SJCRH30 (cell line): ENCODE measurements around the gene DNAJC25. TPM values are rescaled to one million over a fixed set of nuclear protein-coding genes. Genes with fewer than 3 reads are reported as not detected.
"Not testable (repeated sequence)": the region's sequence is repeated elsewhere in the genome, so short reads cannot be mapped to it uniquely, and the experiment has no call there.

Experiments used
- DNase-seq, 2 experiments: peaks; one replicate each; pipeline ENCODE4 v3.0.0-alpha.2; 2015 to 2020
- H3K27ac ChIP-seq: fragments of 250-450 bp; sonication (Bioruptor Pico); 2 replicates; pipeline ENCODE4 v1.5.1; 2020; ENCODE audit warnings: mild to moderate bottlenecking, moderate library complexity
- H3K27me3 ChIP-seq: fragments of 250-450 bp; sonication (Bioruptor Pico); 2 replicates; pipeline ENCODE4 v1.5.1; 2020; ENCODE audit warnings: mild to moderate bottlenecking, moderate library complexity
- H3K36me3 ChIP-seq: fragments of 250-450 bp; sonication (Bioruptor Pico); 2 replicates; pipeline ENCODE4 v1.5.1; 2020; ENCODE audit warnings: mild to moderate bottlenecking, moderate library complexity
- H3K4me1 ChIP-seq: fragments of 250-450 bp; sonication (Bioruptor Pico); 2 replicates; pipeline ENCODE4 v1.5.1; 2020; ENCODE audit warnings: mild to moderate bottlenecking, moderate library complexity
- H3K4me3 ChIP-seq: fragments of 250-450 bp; sonication (Bioruptor Pico); 2 replicates; pipeline ENCODE4 v1.5.1; 2020; ENCODE audit warnings: mild to moderate bottlenecking, moderate library complexity
- H3K9me3 ChIP-seq: fragments of 250-450 bp; sonication (Bioruptor Pico); replicated peaks from 2 replicates; pipeline ENCODE4 v1.5.1; 2020; ENCODE audit warnings: mild to moderate bottlenecking, moderate library complexity
- total RNA-seq: library from RNA; depleted of rRNA; stranded (reverse); fragments of >200 nt; shearing (Covaris generic); gene quantifications from 2 replicates; pipeline ENCODE4 v1.2.3, GENCODE V29; 2014

Gene DNAJC25
- total RNA-seq, 1 experiment from 2014 or later: 14.2 TPM

GRCh38 chr9:111610845-111611244, 20.3 kb upstream of the DNAJC25 start:
- Histone ChIP-seq H3K27me3 (no peaks in the 10 kb centered on the region), H3K27ac (no peak overlapping the region), H3K4me3 (no peak overlapping the region), H3K36me3 (no peaks in the 10 kb centered on the region), H3K9me3 (no peaks in the 10 kb centered on the region), H3K4me1 (peaks cover 23% of the 10 kb centered on the region)
- no peak for DNase-seq

DNA sequence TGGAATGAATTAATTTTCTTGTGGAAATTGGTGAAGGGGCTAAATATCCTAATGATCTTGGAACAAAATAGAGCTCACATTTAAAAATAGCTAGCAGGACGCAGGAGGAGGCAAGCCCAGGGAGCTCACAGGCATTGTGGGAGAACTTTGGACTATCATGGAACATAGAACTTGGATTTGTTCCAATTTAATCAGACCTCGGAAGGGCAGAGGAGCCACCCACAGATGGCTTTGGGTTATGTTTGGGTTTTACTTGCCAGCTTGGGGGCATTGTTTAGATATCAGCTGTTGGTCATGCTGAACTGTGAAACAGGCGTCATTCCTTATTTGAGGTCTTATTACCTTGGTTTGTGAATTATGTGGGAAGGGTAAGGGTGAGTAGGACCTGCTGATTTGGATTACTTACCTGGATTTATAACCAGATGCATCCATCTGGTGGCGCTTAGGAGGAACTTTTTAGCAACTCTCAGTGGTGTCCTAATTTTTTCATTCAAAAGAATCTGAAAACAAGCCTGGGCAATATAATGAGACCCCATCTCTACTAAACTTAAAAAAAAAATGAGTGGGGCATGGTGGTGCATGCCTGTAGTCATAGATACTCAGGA, 17.6 kb upstream of the DNAJC25 start:
- Histone ChIP-seq H3K27me3 (no peaks in the 10 kb centered on the region), H3K27ac (no peak overlapping the region), H3K9me3 (0 out of 2 replicates have a peak, but pooled peaks cover 2% of the 10 kb centered on the region), H3K36me3 (no peaks in the 10 kb centered on the region), H3K4me1 (peaks cover 30% of the 10 kb centered on the region), H3K4me3 (no peak overlapping the region)
- peak; percentile 64 to 80 for DNase-seq

- Histone ChIP-seq H3K27me3 (no peaks in the 10 kb centered on the region), H3K9me3 (0 out of 2 replicates have a peak, but pooled peaks cover 2% of the 10 kb centered on the region), H3K4me3 (no peak overlapping the region), H3K36me3 (no peaks in the 10 kb centered on the region), H3K27ac (peak overlapping the region; percentile 5; the same call in 1 of the 2 replicates), H3K4me1 (peaks cover 30% of the 10 kb centered on the region)
- DNase-seq: peak; percentile 44 to 48
Observed at GRCh38 chr9:111615928-111616327, 15.2 kb upstream of the DNAJC25 start.

DNA sequence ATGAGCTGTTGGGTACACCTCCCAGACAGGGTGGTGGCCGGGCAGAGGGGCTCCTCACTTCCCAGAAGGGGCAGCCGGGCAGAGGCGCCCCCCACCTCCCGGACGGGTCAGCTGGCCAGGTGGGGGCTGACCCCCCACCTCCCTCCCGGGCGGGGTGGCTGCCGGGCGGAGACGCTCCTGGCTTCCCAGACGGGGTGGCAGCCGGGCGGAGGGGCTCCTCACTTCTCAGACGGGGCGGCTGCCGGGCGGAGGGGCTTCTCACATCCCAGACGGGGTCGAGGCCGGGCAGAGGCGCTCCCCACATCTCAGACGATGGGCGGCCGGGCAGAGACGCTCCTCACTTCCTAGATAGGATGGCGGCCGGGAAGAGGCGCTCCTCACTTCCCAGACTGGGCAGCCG, 13.8 kb upstream of the DNAJC25 start:
- H3K36me3 ChIP-seq, H3K27ac ChIP-seq, H3K4me3 ChIP-seq, H3K27me3 ChIP-seq, DNase-seq, H3K9me3 ChIP-seq: not testable (repeated sequence)
- peaks cover 30% of the 10 kb centered on the region for H3K4me1 ChIP-seq

DNA sequence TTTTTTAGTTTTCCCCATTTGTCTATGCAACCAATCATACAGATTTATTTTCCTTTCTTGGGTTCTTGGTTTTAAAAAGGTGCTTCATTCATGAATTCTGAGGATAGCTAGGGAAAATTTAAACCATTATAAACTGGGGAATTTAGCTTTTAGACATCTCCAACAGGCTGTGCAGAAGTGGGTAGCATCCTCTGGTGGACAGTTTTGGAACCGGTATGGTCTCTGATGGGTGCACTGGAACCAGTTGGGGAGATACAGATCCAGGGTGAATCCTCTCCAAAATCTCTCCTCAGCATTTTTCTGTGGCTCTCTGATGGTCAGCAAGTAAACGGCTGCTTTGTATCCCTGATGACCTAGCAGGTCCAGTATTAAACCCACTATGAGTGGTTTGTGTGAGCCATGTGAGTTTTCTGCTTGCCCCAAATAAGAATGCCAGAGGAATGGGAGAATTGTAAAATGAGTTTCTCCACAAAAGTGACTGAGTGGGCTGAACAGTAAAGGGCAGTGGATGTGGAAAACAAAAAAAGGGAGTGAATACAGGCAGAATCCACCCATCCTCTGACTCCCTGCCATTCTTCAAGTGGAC, 9.1 kb upstream of the DNAJC25 start:
- Histone ChIP-seq H3K9me3 (no peaks in the 10 kb centered on the region), H3K4me1 (no peaks in the 10 kb centered on the region), H3K27me3 (no peaks in the 10 kb centered on the region), H3K4me3 (no peak overlapping the region), H3K36me3 (no peaks in the 10 kb centered on the region), H3K27ac (no peak overlapping the region)
- DNase-seq: peak; percentile 37 to 61

- no peaks in the 10 kb centered on the region for H3K4me1 ChIP-seq
- H3K4me3 ChIP-seq: no peak overlapping the region
- H3K36me3 ChIP-seq: no peaks in the 10 kb centered on the region
- DNase-seq: no peak
- H3K27ac ChIP-seq: no peak overlapping the region
- H3K27me3 ChIP-seq: no peaks in the 10 kb centered on the region
- H3K9me3 ChIP-seq: no peaks in the 10 kb centered on the region
Observed at GRCh38 chr9:111622626-111623025, 8.5 kb upstream of the DNAJC25 start.

DNA sequence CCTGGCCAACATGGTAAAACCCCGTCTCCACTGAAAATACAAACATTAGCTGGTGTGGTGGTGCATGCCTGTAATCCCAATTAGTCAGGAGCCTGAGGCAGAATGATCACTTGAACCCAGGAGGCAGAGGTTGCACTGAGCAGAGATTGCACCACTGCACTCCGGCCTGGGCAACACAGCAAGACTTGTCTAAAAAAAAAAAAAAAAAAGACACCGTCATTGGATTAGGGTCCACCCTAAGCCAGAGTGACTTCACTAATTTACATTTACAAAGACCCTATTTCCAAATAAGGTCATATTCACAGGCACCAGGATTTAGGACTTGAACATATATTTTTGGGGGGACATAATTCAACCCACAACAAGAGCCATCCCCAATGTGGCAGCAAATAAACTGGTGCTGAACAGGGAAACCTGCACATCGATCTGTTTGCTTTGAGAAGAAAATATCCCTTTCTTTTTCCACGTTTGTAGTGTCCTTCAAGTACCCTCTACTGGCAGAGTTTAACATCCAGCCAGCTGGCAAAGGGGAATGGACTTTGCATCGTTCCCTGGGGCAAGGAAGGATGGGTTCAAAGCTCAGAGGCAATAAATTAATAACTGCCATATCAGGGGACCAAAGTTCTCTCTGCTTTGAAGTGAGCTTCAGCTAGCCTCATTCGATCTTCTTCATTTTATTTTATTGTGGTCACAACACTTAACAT, 3.7 kb upstream of the DNAJC25 start:
- H3K27me3 ChIP-seq: no peaks in the 10 kb centered on the region
- no peaks in the 10 kb centered on the region for H3K4me1 ChIP-seq
- no peaks in the 10 kb centered on the region for H3K9me3 ChIP-seq
- H3K27ac ChIP-seq: no peak overlapping the region
- H3K4me3 ChIP-seq: no peak overlapping the region
- H3K36me3 ChIP-seq: no peaks in the 10 kb centered on the region
- DNase-seq: no peak

DNA sequence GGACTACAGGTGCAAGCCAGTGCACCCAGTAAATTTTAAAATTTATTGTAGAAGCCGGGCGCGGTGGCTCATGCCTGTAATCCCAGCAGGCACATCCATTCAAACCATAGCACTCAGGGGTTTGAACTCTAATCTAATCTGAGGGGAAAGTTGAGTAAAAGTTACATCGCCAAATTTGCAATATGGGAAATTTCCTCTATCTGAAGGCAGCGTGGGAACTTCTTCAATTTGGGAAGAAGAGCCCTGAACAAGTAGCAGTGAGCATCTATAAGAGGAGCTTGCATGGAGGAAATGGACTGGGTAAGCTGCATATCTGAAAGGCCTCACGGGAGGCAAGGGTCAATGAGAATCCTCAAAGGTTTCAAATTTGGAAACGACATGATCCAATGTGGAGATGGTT, 2.7 kb upstream of the DNAJC25 start:
- no peak overlapping the region for H3K4me3 ChIP-seq
- no peaks in the 10 kb centered on the region for H3K4me1 ChIP-seq
- no peak for DNase-seq
- no peaks in the 10 kb centered on the region for H3K9me3 ChIP-seq
- no peaks in the 10 kb centered on the region for H3K27me3 ChIP-seq
- H3K27ac ChIP-seq: no peak overlapping the region
- no peaks in the 10 kb centered on the region for H3K36me3 ChIP-seq

- no peak overlapping the region for H3K27ac ChIP-seq
- H3K36me3 ChIP-seq: no peaks in the 10 kb centered on the region
- H3K9me3 ChIP-seq: no peaks in the 10 kb centered on the region
- H3K4me3 ChIP-seq: peak overlapping the region; percentile 77
- DNase-seq: no peak
- H3K27me3 ChIP-seq: no peaks in the 10 kb centered on the region
- no peaks in the 10 kb centered on the region for H3K4me1 ChIP-seq
Observed at GRCh38 chr9:111630182-111630963, 761 bp upstream of the DNAJC25 start.

DNA sequence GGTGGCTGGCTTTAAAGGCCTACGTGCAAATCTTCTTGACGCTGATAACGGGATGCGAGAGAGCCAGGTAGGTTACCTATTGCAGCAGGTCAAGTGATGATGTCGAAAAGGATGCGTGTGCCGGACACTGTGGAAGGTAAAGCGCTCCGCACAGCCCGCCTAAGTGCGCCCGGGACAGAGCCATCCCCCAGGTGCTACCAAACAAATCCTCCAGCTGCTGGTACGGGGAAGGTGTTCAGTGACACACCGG, 245 bp upstream of the DNAJC25 start:
- H3K9me3 ChIP-seq: no peaks in the 10 kb centered on the region
- H3K27me3 ChIP-seq: no peaks in the 10 kb centered on the region
- peak overlapping the region; percentile 77 for H3K4me3 ChIP-seq
- no peaks in the 10 kb centered on the region for H3K4me1 ChIP-seq
- H3K27ac ChIP-seq: no peak overlapping the region
- no peak for DNase-seq
- no peaks in the 10 kb centered on the region for H3K36me3 ChIP-seq

DNA sequence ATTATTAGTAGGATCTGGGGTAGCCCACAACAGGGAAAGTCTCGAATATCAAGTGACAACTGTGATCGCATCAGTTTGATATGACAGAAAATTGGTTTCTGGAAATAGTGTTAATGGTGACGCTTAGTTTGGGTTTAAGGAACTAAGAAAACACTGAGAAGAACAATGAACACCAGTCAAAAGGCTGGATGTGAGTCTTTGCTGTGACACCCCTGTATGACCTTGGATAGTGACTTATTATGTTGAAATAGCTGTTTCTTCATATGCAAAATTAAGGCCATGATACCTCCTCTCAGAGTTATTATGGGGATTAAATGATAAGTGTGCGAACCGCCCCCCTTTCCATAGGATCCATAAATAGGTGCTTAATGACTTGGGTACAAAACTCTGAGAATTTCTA, 926 bp downstream of the DNAJC25 start:
- no peaks in the 10 kb centered on the region for H3K9me3 ChIP-seq
- peak overlapping the region; percentile 53 for H3K27ac ChIP-seq
- H3K4me3 ChIP-seq: peak overlapping the region; percentile 77
- H3K36me3 ChIP-seq: peaks cover 4% of the 10 kb centered on the region; the same call in 1 of the 2 replicates
- no peaks in the 10 kb centered on the region for H3K27me3 ChIP-seq
- no peak for DNase-seq
- H3K4me1 ChIP-seq: no peaks in the 10 kb centered on the region

DNA sequence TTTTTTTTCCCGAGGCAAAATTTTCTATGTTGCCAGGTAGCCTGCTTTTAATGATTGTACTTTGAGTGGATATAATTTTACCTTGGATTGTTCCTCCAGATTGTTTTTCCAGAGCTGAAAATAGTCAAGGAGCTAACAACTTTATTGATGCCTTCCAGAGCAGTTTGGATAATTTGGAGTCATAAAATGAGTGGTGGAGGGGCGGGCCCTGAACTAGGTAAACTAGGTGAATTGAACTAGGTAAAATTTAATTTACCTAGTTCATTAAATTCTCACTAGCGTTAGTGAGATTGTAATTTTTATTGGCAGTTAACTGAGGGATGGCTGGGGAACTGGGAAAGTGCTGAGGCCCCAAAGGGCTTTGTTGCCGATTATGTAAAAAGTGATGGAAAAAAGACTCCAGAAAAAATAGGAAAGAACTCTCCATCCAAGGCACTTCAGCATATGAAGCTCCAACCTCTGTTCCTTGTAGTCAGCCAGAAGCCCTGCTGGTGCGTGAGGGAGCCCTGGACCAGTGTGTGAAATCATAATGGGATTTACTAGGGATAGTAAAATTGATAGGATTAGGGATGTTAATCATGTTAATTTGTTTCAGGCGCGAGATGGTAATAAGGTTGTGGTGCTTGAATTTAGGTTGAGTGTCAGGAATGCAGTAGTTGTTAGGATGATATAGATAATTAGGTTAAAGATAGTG, 1.7 kb downstream of the DNAJC25 start:
- no peak for DNase-seq
- peak overlapping the region; percentile 77 for H3K4me3 ChIP-seq
- no peak overlapping the region for H3K27ac ChIP-seq
- no peaks in the 10 kb centered on the region for H3K27me3 ChIP-seq
- H3K9me3 ChIP-seq: no peaks in the 10 kb centered on the region
- H3K4me1 ChIP-seq: no peaks in the 10 kb centered on the region
- H3K36me3 ChIP-seq: peaks cover 4% of the 10 kb centered on the region; the same call in 1 of the 2 replicates

DNA sequence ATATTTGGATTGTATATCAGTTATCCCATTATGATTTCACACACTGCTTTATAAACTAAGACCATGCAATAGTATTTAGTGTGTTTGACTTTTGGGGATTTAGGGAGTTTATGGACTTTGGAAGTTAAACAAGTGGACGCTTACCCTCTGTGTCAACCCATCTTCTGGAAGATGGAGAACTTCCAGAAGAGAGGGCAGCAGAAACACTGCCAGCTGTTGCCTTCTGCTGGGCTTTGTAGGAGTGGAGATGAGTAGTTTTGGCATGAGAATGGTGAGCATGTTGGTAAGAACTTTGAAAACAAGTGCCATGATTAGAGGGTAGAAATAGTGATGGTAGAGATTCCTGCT, 2.2 kb downstream of the DNAJC25 start:
- DNase-seq: no peak
- Histone ChIP-seq H3K27ac (no peak overlapping the region), H3K4me3 (no peak overlapping the region)

DNA sequence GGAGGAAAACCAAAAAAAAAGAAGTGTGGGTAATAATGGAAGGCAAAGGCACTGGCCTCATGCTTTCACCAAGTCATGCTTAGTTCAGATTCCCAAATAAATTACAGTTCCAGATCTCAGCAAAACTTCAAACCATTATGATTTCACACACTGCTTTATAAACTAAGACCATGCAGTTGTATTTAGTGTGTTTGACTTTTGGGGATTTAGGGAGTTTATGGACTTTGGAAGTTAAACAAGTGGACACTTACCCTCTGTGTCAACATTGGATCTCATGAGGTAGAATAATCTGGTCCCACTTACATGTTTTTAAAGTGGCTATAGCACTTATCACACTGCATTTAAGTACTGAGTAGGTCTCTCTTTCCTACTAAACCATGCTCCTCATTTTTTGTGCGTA, 3.7 kb downstream of the DNAJC25 start:
- no peak for DNase-seq
- H3K4me3 ChIP-seq: no peak overlapping the region
- H3K9me3 ChIP-seq: no peaks in the 10 kb centered on the region
- no peaks in the 10 kb centered on the region for H3K4me1 ChIP-seq
- H3K36me3 ChIP-seq: peaks cover 15% of the 10 kb centered on the region; the same call in 1 of the 2 replicates
- H3K27ac ChIP-seq: no peak overlapping the region
- H3K27me3 ChIP-seq: no peaks in the 10 kb centered on the region

More for the DNA sequence above, 2.2 kb downstream of the DNAJC25 start:
- H3K9me3 ChIP-seq: no peaks in the 10 kb centered on the region
- H3K27me3 ChIP-seq: no peaks in the 10 kb centered on the region
- H3K4me1 ChIP-seq: no peaks in the 10 kb centered on the region
- peaks cover 7% of the 10 kb centered on the region; the same call in 1 of the 2 replicates for H3K36me3 ChIP-seq
